Bronchial epithelial cell (primary cell): Measurements from ENCODE around the gene NOB1. TPM values are rescaled to one million over a fixed set of nuclear protein-coding genes. Genes with fewer than 3 reads are reported as not detected.

Source experiments
- DNase-seq: peaks from one replicate; pipeline ENCODE4 v3.0.0-alpha.2; 2010; ENCODE audit warnings: low read depth
- FAIRE-seq: peaks from 2 replicates; lab custom pipeline; 2011; peaks lifted over from hg19 to GRCh38; lab: Jason Lieb, UNC
- H3K27me3 ChIP-seq: 2 replicates; pipeline ENCODE4 v1.5.1; 2011; ENCODE audit warnings: low read length; ENCODE audit not compliant: control insufficient read depth, insufficient read depth
- H3K36me3 ChIP-seq: 2 replicates; pipeline ENCODE4 v1.5.1; 2011; ENCODE audit warnings: low read length; ENCODE audit not compliant: control insufficient read depth, insufficient read depth
- H3K4me3 ChIP-seq: 2 replicates; pipeline ENCODE4 v1.5.1; 2011; ENCODE audit warnings: mild to moderate bottlenecking, low read depth, low read length, control low read depth
- CTCF ChIP-seq: IDR thresholded peaks from 2 replicates; pipeline ENCODE4 v1.5.1; 2011; ENCODE audit warnings: mild to moderate bottlenecking, moderate library complexity, low read length, control low read depth, inconsistent platforms; ENCODE audit not compliant: insufficient read depth, severe bottlenecking
- total RNA-seq: library from RNA; depleted of rRNA; stranded (reverse); fragments of >200 nt; gene quantifications from 2 replicates; pipeline ENCODE4 v1.2.1, GENCODE V29; 2014

The NOB1 gene
- total RNA-seq, 1 donor from 2014 or later = 24.7 TPM

- no peak for FAIRE-seq
- TF ChIP-seq CTCF = no peak
- Histone ChIP-seq H3K36me3 (no peaks in the 10 kb centered on the region), H3K27me3 (no peaks in the 10 kb centered on the region), H3K4me3 (no peak overlapping the region)
- DNase-seq = no peak
These were observed 26.8 kb downstream of the NOB1 start for GRCh38 chr16:69727916-69728270.

DNA sequence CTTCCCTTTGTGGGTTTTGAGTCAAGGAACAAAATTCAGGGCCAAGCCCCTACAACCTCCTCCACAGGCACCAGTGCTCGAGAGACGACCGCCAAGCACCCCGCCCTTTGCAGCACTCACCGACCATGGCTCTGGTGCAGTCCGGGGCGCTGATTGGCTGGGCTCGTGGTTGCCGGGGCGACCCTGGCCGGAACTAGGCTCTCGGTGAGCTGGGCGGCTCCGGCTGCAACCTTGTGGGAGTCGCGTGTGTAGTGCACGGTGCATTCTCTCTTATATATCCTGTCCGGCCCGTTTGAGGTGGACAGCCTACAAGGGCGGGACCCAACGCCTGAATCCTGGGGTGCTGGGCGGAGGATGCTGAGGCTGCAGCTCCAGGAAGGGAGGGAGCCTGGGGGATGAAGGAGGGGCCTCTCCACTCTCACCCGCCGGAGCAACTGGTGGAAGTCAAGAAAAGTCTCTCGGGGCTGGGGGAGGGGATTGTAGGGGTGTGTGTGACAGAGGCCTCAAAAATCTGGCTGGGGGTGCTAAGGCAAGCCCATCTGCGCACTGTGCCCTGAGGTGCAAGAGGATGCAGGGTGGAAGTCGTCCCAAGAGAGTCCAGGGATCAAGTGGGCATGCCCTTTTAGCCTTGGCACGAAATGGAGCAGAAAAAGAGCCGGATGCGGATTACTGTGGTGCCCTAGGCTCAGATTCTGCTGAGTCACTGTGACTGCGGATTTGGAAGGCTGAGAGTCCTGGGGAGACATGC is 28.2 kb downstream of the NOB1 start, which contains the start of gene NQO1:
NQO1 (minus strand) TSS at position 248 of the 748 bp plus-strand sequence; CDS start at position 127, 121 bp downstream.
- peak; percentile 92 for DNase-seq
- H3K4me3 ChIP-seq = peak within 1 kb of the TSS; percentile 53
- H3K36me3 ChIP-seq = peaks cover 2% of the 10 kb centered on the region
- no peaks in the 10 kb centered on the region for H3K27me3 ChIP-seq
- no peak for TF ChIP-seq CTCF
- FAIRE-seq = no peak

GRCh38 chr16:69725480-69726312 is 29.0 kb downstream of the NOB1 start:
- peaks cover 3% of the 10 kb centered on the region for H3K36me3 ChIP-seq
- DNase-seq = no peak
- TF ChIP-seq CTCF = no peak
- H3K4me3 ChIP-seq = peak overlapping the region; percentile 53
- FAIRE-seq = no peak
- H3K27me3 ChIP-seq = no peaks in the 10 kb centered on the region

- DNase-seq = no peak
- TF ChIP-seq CTCF = no peak
- Histone ChIP-seq H3K36me3 (peaks cover 4% of the 10 kb centered on the region), H3K27me3 (no peaks in the 10 kb centered on the region), H3K4me3 (peak overlapping the region; percentile 53)
- no peak for FAIRE-seq
These were observed 29.7 kb downstream of the NOB1 start for GRCh38 chr16:69724981-69725479.

DNA sequence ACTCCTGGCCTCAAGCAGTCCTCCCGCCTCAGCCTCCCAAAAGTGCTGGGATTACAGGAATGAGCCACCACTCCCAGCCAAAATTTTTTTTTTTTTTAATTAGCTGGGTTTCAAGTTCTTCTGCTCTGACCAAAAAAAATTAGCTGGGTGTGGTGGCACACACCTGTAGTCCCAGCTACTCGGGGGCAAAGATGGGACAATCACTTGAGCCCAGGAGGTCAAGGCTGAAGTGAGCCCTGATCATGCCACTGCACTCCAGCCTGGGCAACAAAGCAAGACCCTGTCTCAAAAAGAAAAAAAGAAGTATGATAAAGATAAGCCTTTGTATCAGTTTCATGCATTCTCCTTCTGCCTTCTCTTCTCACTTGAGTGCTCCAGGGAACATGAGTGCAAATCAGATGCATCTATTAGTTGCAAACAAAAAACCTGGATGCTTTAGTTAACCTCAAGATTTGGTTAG is 30.3 kb downstream of the NOB1 start:
- Histone ChIP-seq H3K36me3 (peaks cover 6% of the 10 kb centered on the region), H3K4me3 (no peak overlapping the region), H3K27me3 (no peaks in the 10 kb centered on the region)
- no peak for TF ChIP-seq CTCF
- FAIRE-seq (no peak), DNase-seq (no peak)
